ENCODE measurements around the gene GPR85.

DNA sequence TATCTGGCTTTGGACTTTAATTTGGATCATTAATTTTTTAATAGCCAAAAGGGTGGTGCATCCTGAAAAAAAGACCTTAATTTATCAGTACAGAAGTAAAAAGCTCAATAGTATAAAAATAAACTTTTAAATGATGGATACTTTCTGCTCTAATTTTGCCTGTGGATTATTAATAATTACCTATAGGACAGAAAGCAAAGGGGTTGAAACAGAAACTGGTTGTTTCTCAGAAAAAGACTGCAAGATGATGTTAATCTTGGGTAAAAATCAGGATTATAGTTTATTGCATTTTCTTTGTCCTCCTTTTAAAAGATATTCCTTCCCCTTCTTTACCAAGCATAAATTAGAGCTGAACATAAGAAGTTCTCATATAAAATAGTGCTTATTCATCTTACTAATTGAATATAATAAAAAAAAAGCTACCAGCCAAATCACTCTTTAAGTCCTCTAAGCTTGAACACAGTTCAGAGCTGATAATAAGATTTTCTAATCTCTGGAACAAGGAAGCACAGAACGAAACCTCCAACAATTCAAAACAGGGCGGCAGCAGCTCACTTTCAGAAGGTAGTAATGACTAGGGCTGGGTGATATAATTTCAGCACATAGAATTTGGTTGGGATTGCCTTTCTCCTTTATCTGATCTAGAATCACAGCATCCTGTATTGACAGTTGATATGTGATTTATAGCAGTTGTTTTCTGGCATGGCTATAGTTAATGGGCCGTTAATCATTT, 8.1 kb upstream of the GPR85 start:
- TF ChIP-seq, protein P1, sequence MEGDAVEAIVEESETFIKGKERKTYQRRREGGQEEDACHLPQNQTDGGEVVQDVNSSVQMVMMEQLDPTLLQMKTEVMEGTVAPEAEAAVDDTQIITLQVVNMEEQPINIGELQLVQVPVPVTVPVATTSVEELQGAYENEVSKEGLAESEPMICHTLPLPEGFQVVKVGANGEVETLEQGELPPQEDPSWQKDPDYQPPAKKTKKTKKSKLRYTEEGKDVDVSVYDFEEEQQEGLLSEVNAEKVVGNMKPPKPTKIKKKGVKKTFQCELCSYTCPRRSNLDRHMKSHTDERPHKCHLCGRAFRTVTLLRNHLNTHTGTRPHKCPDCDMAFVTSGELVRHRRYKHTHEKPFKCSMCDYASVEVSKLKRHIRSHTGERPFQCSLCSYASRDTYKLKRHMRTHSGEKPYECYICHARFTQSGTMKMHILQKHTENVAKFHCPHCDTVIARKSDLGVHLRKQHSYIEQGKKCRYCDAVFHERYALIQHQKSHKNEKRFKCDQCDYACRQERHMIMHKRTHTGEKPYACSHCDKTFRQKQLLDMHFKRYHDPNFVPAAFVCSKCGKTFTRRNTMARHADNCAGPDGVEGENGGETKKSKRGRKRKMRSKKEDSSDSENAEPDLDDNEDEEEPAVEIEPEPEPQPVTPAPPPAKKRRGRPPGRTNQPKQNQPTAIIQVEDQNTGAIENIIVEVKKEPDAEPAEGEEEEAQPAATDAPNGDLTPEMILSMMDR (IDR thresholded peaks at IDR 0.05), result no peak
- TF ChIP-seq POLR2A (IDR thresholded peaks at IDR 0.05) (no peak), EP300 (IDR thresholded peaks at IDR 0.05) (no peak)
